ENCODE measurements around the gene POLR1D.

- TF ChIP-seq CTCF (IDR thresholded peaks at IDR 0.05) (peak in 3 of 4 experiments; percentile 16 to 49 (median 47)), POLR2AphosphoS5 (IDR thresholded peaks at IDR 0.05) (no peak)
Observed at GRCh38 chr13:27619728-27620376, 1.8 kb upstream of the POLR1D start.

Data from prostate gland (tissue), 2 donors.